SJCRH30 (cell line): ENCODE results near the gene HIGD1A. TPM values are rescaled to one million over a fixed set of nuclear protein-coding genes. Genes with fewer than 3 reads are reported as not detected.
A peak's percentile ranks its signal among the peaks of the same experiment; 100 is the strongest.

Experiments
- DNase-seq, 2 experiments: peaks; one replicate each; pipeline ENCODE4 v3.0.0-alpha.2; 2015 to 2020
- H3K27ac ChIP-seq: fragments of 250-450 bp; sonication (Bioruptor Pico); 2 replicates; pipeline ENCODE4 v1.5.1; 2020; ENCODE audit warnings: mild to moderate bottlenecking, moderate library complexity
- H3K27me3 ChIP-seq: fragments of 250-450 bp; sonication (Bioruptor Pico); 2 replicates; pipeline ENCODE4 v1.5.1; 2020; ENCODE audit warnings: mild to moderate bottlenecking, moderate library complexity
- H3K36me3 ChIP-seq: fragments of 250-450 bp; sonication (Bioruptor Pico); 2 replicates; pipeline ENCODE4 v1.5.1; 2020; ENCODE audit warnings: mild to moderate bottlenecking, moderate library complexity
- H3K4me1 ChIP-seq: fragments of 250-450 bp; sonication (Bioruptor Pico); 2 replicates; pipeline ENCODE4 v1.5.1; 2020; ENCODE audit warnings: mild to moderate bottlenecking, moderate library complexity
- H3K4me3 ChIP-seq: fragments of 250-450 bp; sonication (Bioruptor Pico); 2 replicates; pipeline ENCODE4 v1.5.1; 2020; ENCODE audit warnings: mild to moderate bottlenecking, moderate library complexity
- H3K9me3 ChIP-seq: fragments of 250-450 bp; sonication (Bioruptor Pico); replicated peaks from 2 replicates; pipeline ENCODE4 v1.5.1; 2020; ENCODE audit warnings: mild to moderate bottlenecking, moderate library complexity
- total RNA-seq: library from RNA; depleted of rRNA; stranded (reverse); fragments of >200 nt; shearing (Covaris generic); gene quantifications from 2 replicates; pipeline ENCODE4 v1.2.3, GENCODE V29; 2014

Gene HIGD1A
- total RNA-seq, 1 experiment from 2014 or later: 171 TPM

- Histone ChIP-seq H3K27ac (no peak overlapping the region), H3K4me1 (peaks cover 6% of the 10 kb centered on the region), H3K4me3 (no peak overlapping the region), H3K36me3 (peaks cover 3% of the 10 kb centered on the region), H3K27me3 (no peaks in the 10 kb centered on the region), H3K9me3 (no peaks in the 10 kb centered on the region)
- DNase-seq: no peak
Measured at GRCh38 chr3:42796332-42796885, 7.9 kb downstream of the HIGD1A start.

GRCh38 chr3:42795621-42796181, 8.6 kb downstream of the HIGD1A start:
- no peak overlapping the region for H3K27ac ChIP-seq
- H3K36me3 ChIP-seq: peaks cover 6% of the 10 kb centered on the region
- peaks cover 6% of the 10 kb centered on the region for H3K4me1 ChIP-seq
- no peaks in the 10 kb centered on the region for H3K27me3 ChIP-seq
- no peak overlapping the region for H3K4me3 ChIP-seq
- H3K9me3 ChIP-seq: no peaks in the 10 kb centered on the region
- DNase-seq: no peak

GRCh38 chr3:42790714-42791229, 13.5 kb downstream of the HIGD1A start:
- Histone ChIP-seq H3K9me3 (no peaks in the 10 kb centered on the region), H3K4me3 (no peak overlapping the region), H3K27me3 (no peaks in the 10 kb centered on the region), H3K36me3 (peaks cover 10% of the 10 kb centered on the region), H3K27ac (no peak overlapping the region), H3K4me1 (no peaks in the 10 kb centered on the region)
- no peak for DNase-seq

- Histone ChIP-seq H3K36me3 (peaks cover 12% of the 10 kb centered on the region), H3K4me1 (no peaks in the 10 kb centered on the region), H3K27me3 (no peaks in the 10 kb centered on the region), H3K27ac (no peak overlapping the region), H3K4me3 (no peak overlapping the region), H3K9me3 (no peaks in the 10 kb centered on the region)
- DNase-seq: no peak
Measured at GRCh38 chr3:42786631-42787030, 17.7 kb downstream of the HIGD1A start.

- Histone ChIP-seq H3K4me1 (no peaks in the 10 kb centered on the region), H3K27ac (no peak overlapping the region), H3K36me3 (peaks cover 12% of the 10 kb centered on the region), H3K27me3 (no peaks in the 10 kb centered on the region), H3K9me3 (no peaks in the 10 kb centered on the region), H3K4me3 (no peak overlapping the region)
- DNase-seq: no peak
Measured at GRCh38 chr3:42786212-42786611, 18.1 kb downstream of the HIGD1A start.

- no peaks in the 10 kb centered on the region for H3K27me3 ChIP-seq
- peak; percentile 9 to 76 for DNase-seq
- no peak overlapping the region for H3K27ac ChIP-seq
- peaks cover 5% of the 10 kb centered on the region; the same call in 1 of the 2 replicates for H3K36me3 ChIP-seq
- no peak overlapping the region for H3K4me3 ChIP-seq
- H3K4me1 ChIP-seq: no peaks in the 10 kb centered on the region
- H3K9me3 ChIP-seq: no peaks in the 10 kb centered on the region
Measured at GRCh38 chr3:42780892-42781700, 23.2 kb downstream of the HIGD1A start.

GRCh38 chr3:42780398-42780797, 23.9 kb downstream of the HIGD1A start:
- H3K27ac ChIP-seq: no peak overlapping the region
- no peaks in the 10 kb centered on the region for H3K27me3 ChIP-seq
- H3K9me3 ChIP-seq: no peaks in the 10 kb centered on the region
- H3K4me1 ChIP-seq: no peaks in the 10 kb centered on the region
- peaks cover 3% of the 10 kb centered on the region; the same call in 1 of the 2 replicates for H3K36me3 ChIP-seq
- DNase-seq: no peak
- no peak overlapping the region for H3K4me3 ChIP-seq

- Histone ChIP-seq H3K27me3 (no peaks in the 10 kb centered on the region), H3K9me3 (no peaks in the 10 kb centered on the region), H3K27ac (no peak overlapping the region), H3K4me1 (no peaks in the 10 kb centered on the region), H3K4me3 (no peak overlapping the region), H3K36me3 (no peaks in the 10 kb centered on the region; the same call in 1 of the 2 replicates)
- DNase-seq: no peak
Measured at GRCh38 chr3:42778644-42779043, 25.6 kb downstream of the HIGD1A start.

- Histone ChIP-seq H3K4me1 (no peaks in the 10 kb centered on the region), H3K36me3 (no peaks in the 10 kb centered on the region), H3K4me3 (peak overlapping the region; percentile 58), H3K27me3 (no peaks in the 10 kb centered on the region), H3K9me3 (no peaks in the 10 kb centered on the region), H3K27ac (peak overlapping the region; percentile 15; the same call in 1 of the 2 replicates)
- DNase-seq: no peak
Measured at GRCh38 chr3:42773409-42773751, 30.9 kb downstream of the HIGD1A start.

GRCh38 chr3:42772670-42773408, 31.5 kb downstream of the HIGD1A start, which contains the start of gene CCDC13:
Gene CCDC13 (minus strand): TSS chr3:42773253. CDS start chr3:42758345, 14,908 bp downstream.
- H3K4me1 ChIP-seq: no peaks in the 10 kb centered on the region
- H3K4me3 ChIP-seq: peak within 1 kb of the TSS; percentile 58
- H3K27me3 ChIP-seq: no peaks in the 10 kb centered on the region
- no peaks in the 10 kb centered on the region for H3K9me3 ChIP-seq
- DNase-seq: peak; percentile 80 to 82
- H3K36me3 ChIP-seq: no peaks in the 10 kb centered on the region
- H3K27ac ChIP-seq: peak within 1 kb of the TSS; percentile 15; the same call in 1 of the 2 replicates

GRCh38 chr3:42771271-42771670, 33.0 kb downstream of the HIGD1A start:
- H3K4me3 ChIP-seq: no peak overlapping the region
- H3K4me1 ChIP-seq: no peaks in the 10 kb centered on the region
- H3K27ac ChIP-seq: no peak overlapping the region
- no peaks in the 10 kb centered on the region for H3K27me3 ChIP-seq
- no peaks in the 10 kb centered on the region for H3K36me3 ChIP-seq
- no peak for DNase-seq
- H3K9me3 ChIP-seq: no peaks in the 10 kb centered on the region

- no peaks in the 10 kb centered on the region for H3K4me1 ChIP-seq
- H3K36me3 ChIP-seq: no peaks in the 10 kb centered on the region
- DNase-seq: no peak
- H3K9me3 ChIP-seq: no peaks in the 10 kb centered on the region
- no peak overlapping the region for H3K27ac ChIP-seq
- H3K27me3 ChIP-seq: no peaks in the 10 kb centered on the region
- H3K4me3 ChIP-seq: no peak overlapping the region
Measured at GRCh38 chr3:42769477-42770131, 34.7 kb downstream of the HIGD1A start.

- Histone ChIP-seq H3K27ac (no peak overlapping the region), H3K27me3 (no peaks in the 10 kb centered on the region), H3K4me3 (no peak overlapping the region), H3K4me1 (no peaks in the 10 kb centered on the region), H3K36me3 (no peaks in the 10 kb centered on the region), H3K9me3 (no peaks in the 10 kb centered on the region)
- no peak for DNase-seq
Measured at GRCh38 chr3:42764561-42765295, 39.6 kb downstream of the HIGD1A start.

- Histone ChIP-seq H3K4me3 (no peak overlapping the region), H3K4me1 (no peaks in the 10 kb centered on the region), H3K27ac (no peak overlapping the region), H3K36me3 (no peaks in the 10 kb centered on the region), H3K9me3 (no peaks in the 10 kb centered on the region), H3K27me3 (no peaks in the 10 kb centered on the region)
- DNase-seq: no peak
Measured at GRCh38 chr3:42764115-42764514, 40.2 kb downstream of the HIGD1A start.
